HepG2 (cell line): ENCODE results near the gene NANOS1.

Source experiments
- CCAR2 ChIP-seq: fragments of 200-400 bp; formaldehyde crosslinking; optimal IDR thresholded peaks from 2 replicates; pipeline ENCODE3; 2018; ENCODE audit warnings: low read depth, mild to moderate bottlenecking, low read length, moderate library complexity
- CTCF ChIP-seq: sonication (generic); formaldehyde crosslinking; IDR thresholded peaks from 2 replicates; pipeline ENCODE4 v1.5.0; 2020; ENCODE audit warnings: mild to moderate bottlenecking, missing genetic modification reagents, moderate library complexity
- ETV5 ChIP-seq: IDR thresholded peaks from 2 replicates; pipeline ENCODE4 v1.6.1; 2018; ENCODE audit warnings: missing biosample characterization, missing genetic modification reagents, inconsistent platforms, borderline replicate concordance
- EZH2 ChIP-seq: conservative IDR thresholded peaks from 2 replicates; pipeline ENCODE4 v1.6.1; 2012; ENCODE audit warnings: mild to moderate bottlenecking, low read depth, low read length, moderate library complexity
- MAFF ChIP-seq: IDR thresholded peaks from 2 replicates; pipeline ENCODE4 v1.6.1; 2011; ENCODE audit warnings: low read depth, low read length, improper control_type of control experiment
- POLR2AphosphoS5 ChIP-seq: IDR thresholded peaks from 2 replicates; pipeline ENCODE4 v1.6.1; 2012; ENCODE audit warnings: low read depth, low read length
- PRDM15 ChIP-seq: sonication (generic); formaldehyde crosslinking; IDR thresholded peaks from 2 replicates; pipeline ENCODE4 v1.4.0; 2020; ENCODE audit warnings: missing genetic modification reagents
- SMAD1 ChIP-seq: sonication (generic); formaldehyde crosslinking; IDR thresholded peaks from 2 replicates; pipeline ENCODE4 v1.4.0; 2020; ENCODE audit warnings: missing genetic modification reagents, low read depth, mild to moderate bottlenecking, borderline replicate concordance
- SRSF4 ChIP-seq: fragments of 200-400 bp; formaldehyde crosslinking; IDR thresholded peaks from one replicate; pipeline ENCODE4 v1.6.1; 2018; ENCODE audit warnings: mild to moderate bottlenecking, low read depth, low read length, moderate library complexity; ENCODE audit not compliant: poor library complexity, severe bottlenecking
- ZBTB25 ChIP-seq: IDR thresholded peaks from 2 replicates; pipeline ENCODE4 v1.6.1; 2018; ENCODE audit warnings: missing genetic modification reagents
- ZFX ChIP-seq: sonication (generic); formaldehyde crosslinking; IDR thresholded peaks from 2 replicates; pipeline ENCODE4 v1.4.0; 2020; ENCODE audit warnings: mild to moderate bottlenecking, low read depth, missing genetic modification reagents, moderate library complexity
- ZNF24 ChIP-seq: fragments of 450-650 bp; IDR thresholded peaks from 2 replicates; pipeline ENCODE4 v1.6.1; 2017; ENCODE audit warnings: antibody characterized with exemption, mild to moderate bottlenecking
- ZSCAN30 ChIP-seq: sonication (generic); formaldehyde crosslinking; IDR thresholded peaks from 2 replicates; pipeline ENCODE4 v1.5.0; 2020; ENCODE audit warnings: mild to moderate bottlenecking, missing genetic modification reagents

- TF ChIP-seq EZH2 (no peak), PRDM15 (CRISPR knock-in tag) (no peak), ZFX (no peak), MAFF (no peak), SMAD1 (CRISPR knock-in tag) (no peak), CCAR2 (no peak), ZNF24 (no peak), POLR2AphosphoS5 (no peak), SRSF4 (no peak), ZBTB25 (CRISPR knock-in tag) (no peak), CTCF (CRISPR knock-in tag) (no peak), ZSCAN30 (CRISPR knock-in tag) (no peak), ETV5 (no peak)
Measured at GRCh38 chr10:119003572-119004289, 25.8 kb upstream of the NANOS1 start.
